ENCODE measurements around the gene NFS1. TPM values are rescaled to one million over a fixed set of nuclear protein-coding genes. Genes with fewer than 3 reads are reported as not detected.
"Not testable (repeated sequence)": the region's sequence is repeated elsewhere in the genome, so short reads cannot be mapped to it uniquely, and the experiment has no call there.

Gene NFS1
- total RNA-seq, 2 donors from 2014 or later, result 17.0 to 30.9 TPM

DNA sequence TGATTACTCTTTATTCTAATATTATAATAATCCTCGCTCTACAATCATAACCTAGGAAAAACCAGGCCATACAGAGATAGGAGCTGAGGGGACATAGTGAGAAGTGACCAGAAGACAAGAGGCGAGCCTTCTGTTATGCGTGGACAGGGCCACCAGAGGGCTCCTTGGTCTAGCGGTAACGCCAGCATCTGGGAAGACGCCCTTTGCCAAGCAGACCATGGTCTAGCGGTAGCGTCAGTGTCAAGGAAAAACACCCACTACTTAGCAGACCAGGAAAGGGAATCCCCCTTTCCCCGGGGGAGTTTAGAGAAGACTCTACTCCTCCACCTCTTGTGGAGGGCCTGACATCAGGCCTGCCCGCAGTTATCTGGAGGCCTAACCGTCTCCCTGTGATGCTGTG lies 12.3 kb downstream of the NFS1 start:
- H3K4me1 Mint-ChIP-seq; H3K27me3 ChIP-seq (ENCODE audit: control insufficient read depth, insufficient read depth, low read length, poor library complexity, severe bottlenecking); H3K4me3 Mint-ChIP-seq; H3K27me3 Mint-ChIP-seq (ENCODE audit: insufficient read depth); H3K27ac ChIP-seq (ENCODE audit: low read depth, low read length); H3K4me1 ChIP-seq (ENCODE audit: control insufficient read depth, insufficient read depth, low read length); H3K27ac Mint-ChIP-seq; H3K4me3 ChIP-seq (ENCODE audit: low read length); H3K9ac ChIP-seq (ENCODE audit: extremely low read depth, low read length, poor library complexity, severe bottlenecking): not testable (repeated sequence)
- Mint-ChIP-seq H3K9me3 (peaks cover 23% of the 10 kb centered on the region), H3K36me3 (ENCODE audit: low read depth) (peaks cover 40% of the 10 kb centered on the region)
- DNase-seq, result peak; percentile 78
- peaks cover 20% of the 10 kb centered on the region for H3K36me3 ChIP-seq (ENCODE audit: control insufficient read depth, insufficient read depth, low read length)
- WGBS, 2 experiments (ENCODE audit: insufficient coverage in 1 of 2, insufficient read length in 1 of 2), result 90 to 97% methylated on average over 5 to 10 of the region's 11 CpGs
- peaks cover 18% of the 10 kb centered on the region for H3K9me3 ChIP-seq (ENCODE audit: control insufficient read depth, low read length)
- TF ChIP-seq, protein P1, sequence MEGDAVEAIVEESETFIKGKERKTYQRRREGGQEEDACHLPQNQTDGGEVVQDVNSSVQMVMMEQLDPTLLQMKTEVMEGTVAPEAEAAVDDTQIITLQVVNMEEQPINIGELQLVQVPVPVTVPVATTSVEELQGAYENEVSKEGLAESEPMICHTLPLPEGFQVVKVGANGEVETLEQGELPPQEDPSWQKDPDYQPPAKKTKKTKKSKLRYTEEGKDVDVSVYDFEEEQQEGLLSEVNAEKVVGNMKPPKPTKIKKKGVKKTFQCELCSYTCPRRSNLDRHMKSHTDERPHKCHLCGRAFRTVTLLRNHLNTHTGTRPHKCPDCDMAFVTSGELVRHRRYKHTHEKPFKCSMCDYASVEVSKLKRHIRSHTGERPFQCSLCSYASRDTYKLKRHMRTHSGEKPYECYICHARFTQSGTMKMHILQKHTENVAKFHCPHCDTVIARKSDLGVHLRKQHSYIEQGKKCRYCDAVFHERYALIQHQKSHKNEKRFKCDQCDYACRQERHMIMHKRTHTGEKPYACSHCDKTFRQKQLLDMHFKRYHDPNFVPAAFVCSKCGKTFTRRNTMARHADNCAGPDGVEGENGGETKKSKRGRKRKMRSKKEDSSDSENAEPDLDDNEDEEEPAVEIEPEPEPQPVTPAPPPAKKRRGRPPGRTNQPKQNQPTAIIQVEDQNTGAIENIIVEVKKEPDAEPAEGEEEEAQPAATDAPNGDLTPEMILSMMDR (conservative IDR thresholded peaks at IDR 0.05), result peak; percentile 60

DNA sequence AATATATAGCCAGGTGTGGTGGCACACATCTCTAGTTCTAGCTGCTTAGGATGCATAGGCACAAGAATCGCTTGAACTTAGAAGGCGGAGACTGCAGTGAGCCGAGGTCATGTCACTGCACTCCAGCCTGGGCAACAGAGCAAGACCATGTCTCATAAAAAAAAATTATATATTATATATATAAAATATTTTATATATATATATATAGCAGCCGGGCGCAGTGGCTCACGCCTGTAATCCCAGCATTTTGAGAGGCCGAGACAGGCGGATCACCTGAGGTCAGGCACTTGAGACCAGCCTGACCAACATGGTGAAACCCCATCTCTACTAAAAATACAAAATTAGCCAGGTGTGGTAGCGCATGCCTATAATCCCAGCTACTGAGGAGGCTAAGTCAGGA lies 13.8 kb downstream of the NFS1 start:
- H3K4me1 Mint-ChIP-seq; H3K27ac Mint-ChIP-seq; H3K27me3 Mint-ChIP-seq (ENCODE audit: insufficient read depth); DNase-seq; H3K4me3 Mint-ChIP-seq; H3K4me1 ChIP-seq (ENCODE audit: control insufficient read depth, insufficient read depth, low read length); H3K9ac ChIP-seq (ENCODE audit: extremely low read depth, low read length, poor library complexity, severe bottlenecking); H3K27me3 ChIP-seq (ENCODE audit: control insufficient read depth, insufficient read depth, low read length, poor library complexity, severe bottlenecking); H3K4me3 ChIP-seq (ENCODE audit: low read length); H3K27ac ChIP-seq (ENCODE audit: low read depth, low read length): not testable (repeated sequence)
- peaks cover 36% of the 10 kb centered on the region for H3K36me3 Mint-ChIP-seq (ENCODE audit: low read depth)
- peaks cover 23% of the 10 kb centered on the region for H3K9me3 Mint-ChIP-seq
- peaks cover 19% of the 10 kb centered on the region for H3K36me3 ChIP-seq (ENCODE audit: control insufficient read depth, insufficient read depth, low read length)
- WGBS, 2 experiments (ENCODE audit: insufficient coverage in 1 of 2, insufficient read length in 1 of 2), result 97 to 98% methylated on average over 6 to 8 of the region's 9 CpGs
- H3K9me3 ChIP-seq (ENCODE audit: control insufficient read depth, low read length), result peaks cover 18% of the 10 kb centered on the region

DNA sequence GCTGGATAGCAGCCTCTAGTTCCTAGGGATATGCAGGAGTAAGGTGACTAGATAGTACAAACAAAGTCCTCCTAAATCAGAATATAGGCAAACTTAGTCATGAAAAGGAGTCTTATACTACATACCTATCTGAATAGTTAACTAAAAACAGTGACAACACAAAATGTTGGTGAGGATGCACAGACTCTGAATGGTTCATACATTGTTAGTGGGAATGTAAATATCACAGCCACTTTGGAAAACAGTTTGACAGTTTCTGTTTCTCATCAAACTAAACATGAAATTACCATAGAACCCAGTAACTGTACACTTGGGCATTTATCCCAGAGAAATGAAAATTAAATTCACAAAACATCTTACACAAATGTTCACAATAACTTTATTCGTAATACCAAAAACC lies 17.2 kb downstream of the NFS1 start:
- Mint-ChIP-seq H3K9me3 (peaks cover 2% of the 10 kb centered on the region), H3K4me3 (no peak overlapping the region), H3K27me3 (ENCODE audit: insufficient read depth) (no peaks in the 10 kb centered on the region), H3K36me3 (ENCODE audit: low read depth) (peaks cover 12% of the 10 kb centered on the region), H3K4me1 (peaks cover 4% of the 10 kb centered on the region), H3K27ac (no peak overlapping the region)
- H3K4me3 ChIP-seq (ENCODE audit: low read length), result no peak overlapping the region
- TF ChIP-seq, protein P1 (conservative IDR thresholded peaks at IDR 0.05), result no peak
- 100% methylated on average over 1 of the region's 1 CpG for WGBS, 2 experiments (ENCODE audit: insufficient coverage in 1 of 2, insufficient read length in 1 of 2)
- no peak overlapping the region for H3K27ac ChIP-seq (ENCODE audit: low read depth, low read length)
- no peaks in the 10 kb centered on the region for H3K4me1 ChIP-seq (ENCODE audit: control insufficient read depth, insufficient read depth, low read length)
- no peaks in the 10 kb centered on the region for H3K27me3 ChIP-seq (ENCODE audit: control insufficient read depth, insufficient read depth, low read length, poor library complexity, severe bottlenecking)
- H3K36me3 ChIP-seq (ENCODE audit: control insufficient read depth, insufficient read depth, low read length), result no peaks in the 10 kb centered on the region
- H3K9ac ChIP-seq (ENCODE audit: extremely low read depth, low read length, poor library complexity, severe bottlenecking), result no peak overlapping the region
- peaks cover under 1% of the 10 kb centered on the region for H3K9me3 ChIP-seq (ENCODE audit: control insufficient read depth, low read length)
- no peak for DNase-seq

All from endodermal cell (in vitro differentiated cells).